Right lobe of liver (tissue), 6 donors: ENCODE measurements around the gene NOS3. TPM values are rescaled to one million over a fixed set of nuclear protein-coding genes. Genes with fewer than 3 reads are reported as not detected.

Experiments used
- ATAC-seq, 4 donors: fragments of 200-7000 bp; cut with Tn5 transposase; one replicate each; pipeline ENCODE4 v1.9.1; 2020; ENCODE audit warnings: mild to moderate bottlenecking in 4 of 4, moderate library complexity in 4 of 4
- DNase-seq, 3 donors: peaks; one replicate each; pipeline ENCODE4 v3.0.0-alpha.2; 2020
- H3K27ac ChIP-seq, 3 donors: fragments of 200-600 bp; one replicate each; pipeline ENCODE4 v1.8.0; 2022
- H3K27me3 ChIP-seq, 2 donors: fragments of 200-600 bp; one replicate each; pipeline ENCODE4 v1.8.0; 2022
- H3K36me3 ChIP-seq, 4 donors: fragments of 200-600 bp; sonication (generic) in 1 of 4; one replicate each; pipeline versions ENCODE4 v1.5.1 to v1.8.0; 2017 to 2022; ENCODE audit warnings: control low read depth in 1 of 4
- H3K4me1 ChIP-seq, 4 donors: fragments of 200-600 bp; sonication (generic) in 1 of 4; one replicate each; pipeline versions ENCODE4 v1.5.1 to v1.8.0; 2017 to 2022; ENCODE audit warnings: control low read depth in 1 of 4
- H3K4me3 ChIP-seq, 3 donors: fragments of 200-600 bp; one replicate each; pipeline ENCODE4 v1.8.0; 2022
- H3K9me3 ChIP-seq, 4 donors: fragments of 200-600 bp; sonication (generic) in 1 of 4; one replicate each; pipeline versions ENCODE4 v1.5.1 to v1.8.0; 2017 to 2022; ENCODE audit warnings: control low read depth in 1 of 4
- POLR2A ChIP-seq: fragments of 450-650 bp; IDR thresholded peaks from one replicate; pipeline ENCODE4 v1.6.1; 2017; ENCODE audit warnings: antibody characterized with exemption, mild to moderate bottlenecking
- WGBS: methylation state at CpG from one replicate; pipeline ENCODE4 v1.1.6; 2018; ENCODE audit warnings: low coverage, low lambda C conversion rate; ENCODE audit not compliant: insufficient coverage; ENCODE audit errors: missing lambda C conversion rate; 5-methylcytosine and 5-hydroxymethylcytosine counted together
- intact Hi-C, 2 donors: fragments of 100-400 bp; cut with DNase I; formaldehyde crosslinking; loops; one replicate each; pipeline versions ENCODE4 v1.11.2 to v1.14.1; 2022
- total RNA-seq, 6 experiments: library from RNA; depleted of rRNA in 2 of 6; stranded (reverse); fragments of >200 nt in 2 of 6; fragmentation: NEBNext Ultra II Directional in 3 of 6; extraction: Animal tissue kit (Norgen Biotek cat#: 25700) in 3 of 6; gene quantifications; one replicate each; pipeline versions ENCODE4 v1.1.0 to v1.2.4, GENCODE V29; 2016 to 2023
- TF ChIP-seq, protein P1 (sequence below), 4 donors: fragments of 200-600 bp in 3 of 4; fragments of 450-650 bp in 1 of 4; IDR thresholded peaks; one replicate each; pipeline versions ENCODE4 v1.5.1 to v1.8.0; 2016 to 2022; ENCODE audit warnings: antibody characterized with exemption in 4 of 4, mild to moderate bottlenecking in 2 of 4
- donor health status: DM: no; HTN: yes; CAD: no.
- donor health status: DM: no; HTN: no; CAD: no.
- donor health status: DM: no; HTN: no; CAD: no.
- donor health status: DM: no; HTN: yes; CAD: no.
- donor health status: DM: no; HTN: yes; CAD: no.

NOS3 gene
- total RNA-seq, 6 experiments from 2014 or later: 2.4 to 9.2 (median 5.0) TPM

- Histone ChIP-seq H3K27ac (no peak within 1 kb of the TSS), H3K4me1 (no peaks in the 10 kb centered on the region), H3K9me3 (no peaks in the 10 kb centered on the region), H3K36me3 (no peaks in the 10 kb centered on the region), H3K27me3 (no peaks in the 10 kb centered on the region), H3K4me3 (no peak within 1 kb of the TSS)
- DNase-seq (no peak), ATAC-seq (no peak)
- intact Hi-C loops: no loop called here
- no peak for TF ChIP-seq POLR2A
- TF ChIP-seq, protein P1, sequence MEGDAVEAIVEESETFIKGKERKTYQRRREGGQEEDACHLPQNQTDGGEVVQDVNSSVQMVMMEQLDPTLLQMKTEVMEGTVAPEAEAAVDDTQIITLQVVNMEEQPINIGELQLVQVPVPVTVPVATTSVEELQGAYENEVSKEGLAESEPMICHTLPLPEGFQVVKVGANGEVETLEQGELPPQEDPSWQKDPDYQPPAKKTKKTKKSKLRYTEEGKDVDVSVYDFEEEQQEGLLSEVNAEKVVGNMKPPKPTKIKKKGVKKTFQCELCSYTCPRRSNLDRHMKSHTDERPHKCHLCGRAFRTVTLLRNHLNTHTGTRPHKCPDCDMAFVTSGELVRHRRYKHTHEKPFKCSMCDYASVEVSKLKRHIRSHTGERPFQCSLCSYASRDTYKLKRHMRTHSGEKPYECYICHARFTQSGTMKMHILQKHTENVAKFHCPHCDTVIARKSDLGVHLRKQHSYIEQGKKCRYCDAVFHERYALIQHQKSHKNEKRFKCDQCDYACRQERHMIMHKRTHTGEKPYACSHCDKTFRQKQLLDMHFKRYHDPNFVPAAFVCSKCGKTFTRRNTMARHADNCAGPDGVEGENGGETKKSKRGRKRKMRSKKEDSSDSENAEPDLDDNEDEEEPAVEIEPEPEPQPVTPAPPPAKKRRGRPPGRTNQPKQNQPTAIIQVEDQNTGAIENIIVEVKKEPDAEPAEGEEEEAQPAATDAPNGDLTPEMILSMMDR (IDR thresholded peaks at IDR 0.05): no peak
- 66% methylated on average over 3 of the region's 22 CpGs for WGBS
These were observed 57.4 kb downstream of the NOS3 start, which contains the start of gene ASIC3 for GRCh38 chr7:151047976-151048815. TSS of gene ASIC3 (plus strand) at chr7:151048531. CDS start at chr7:151048886, 355 bp downstream.

- no peak for ATAC-seq
- no peak for TF ChIP-seq POLR2A
These were observed 58.2 kb downstream of the NOS3 start for GRCh38 chr7:151048911-151049463.

GRCh38 chr7:151051108-151051507, 60.3 kb downstream of the NOS3 start:
- Histone ChIP-seq H3K36me3 (no peaks in the 10 kb centered on the region), H3K27me3 (no peaks in the 10 kb centered on the region), H3K4me3 (no peak overlapping the region), H3K4me1 (no peaks in the 10 kb centered on the region), H3K9me3 (no peaks in the 10 kb centered on the region), H3K27ac (no peak overlapping the region)
- intact Hi-C loops: no loop called here
- TF ChIP-seq POLR2A: no peak
- TF ChIP-seq, protein P1 (IDR thresholded peaks at IDR 0.05): no peak
- 7% methylated on average over 7 of the region's 50 CpGs for WGBS
- DNase-seq (peak in 1 of 3 donors; percentile 61), ATAC-seq (peak; percentile 45 to 79 (median 56))

More at GRCh38 chr7:151048911-151049463, 58.2 kb downstream of the NOS3 start:
- H3K4me3 ChIP-seq: no peak overlapping the region
- DNase-seq: no peak
- H3K36me3 ChIP-seq: no peaks in the 10 kb centered on the region
- no peaks in the 10 kb centered on the region for H3K9me3 ChIP-seq
- 92% methylated on average over 26 of the region's 38 CpGs for WGBS
- H3K27me3 ChIP-seq: no peaks in the 10 kb centered on the region
- intact Hi-C loops: no loop called here
- no peaks in the 10 kb centered on the region for H3K4me1 ChIP-seq
- H3K27ac ChIP-seq: no peak overlapping the region

DNA sequence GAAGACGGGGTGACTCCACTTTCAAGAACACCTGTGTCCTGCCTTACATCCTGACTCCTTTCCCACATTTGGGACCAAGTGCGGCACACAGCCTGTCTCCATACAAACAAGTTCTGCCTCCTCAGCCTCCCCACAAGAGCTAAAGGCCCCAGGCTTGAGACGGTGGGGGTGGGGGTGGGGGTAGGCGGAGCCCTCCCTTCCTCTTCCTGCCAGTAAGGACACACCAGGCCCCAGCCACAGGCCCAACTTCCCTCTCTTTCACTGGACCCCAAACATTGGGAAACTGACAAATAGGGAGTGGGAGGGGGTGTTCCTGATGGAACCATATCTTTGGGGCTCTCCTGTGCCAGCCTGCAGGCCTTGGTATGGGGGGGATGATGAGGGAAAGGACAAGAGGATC, 62.3 kb downstream of the NOS3 start:
- DNase-seq: no peak
- Histone ChIP-seq H3K27ac (no peak overlapping the region), H3K4me3 (no peak overlapping the region), H3K27me3 (no peaks in the 10 kb centered on the region), H3K36me3 (no peaks in the 10 kb centered on the region), H3K4me1 (peaks cover 0 to 11% (median 0%) of the 10 kb centered on the region in 4 donors), H3K9me3 (no peaks in the 10 kb centered on the region)
- TF ChIP-seq, protein P1 (IDR thresholded peaks at IDR 0.05): no peak
- TF ChIP-seq POLR2A: no peak
- no peak for ATAC-seq
- intact Hi-C loops: no loop called here
- 60% methylated on average over 1 of the region's 4 CpGs for WGBS

DNA sequence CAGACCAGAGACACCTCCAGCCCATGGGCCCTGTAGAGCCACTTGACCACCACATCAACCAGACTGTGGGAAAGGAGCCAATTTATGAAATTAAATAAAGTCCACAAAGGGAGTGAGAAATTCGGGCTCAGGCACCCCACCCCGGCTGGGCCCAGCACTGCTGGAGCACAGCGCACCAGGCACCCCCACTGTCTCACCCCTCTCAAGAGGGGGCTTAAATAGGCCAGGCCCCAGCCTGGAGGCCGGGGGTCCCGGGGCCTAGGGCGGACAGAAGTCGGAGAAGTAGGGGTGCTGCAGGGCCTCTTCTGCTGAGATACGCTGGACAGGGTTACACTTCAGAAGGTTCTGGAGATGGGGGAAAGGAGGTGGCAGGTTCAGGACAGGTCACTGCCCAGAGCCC, 62.9 kb downstream of the NOS3 start:
- H3K27me3 ChIP-seq: no peaks in the 10 kb centered on the region
- no peaks in the 10 kb centered on the region for H3K9me3 ChIP-seq
- no peak overlapping the region for H3K4me3 ChIP-seq
- H3K4me1 ChIP-seq: peaks cover 0 to 14% (median 2%) of the 10 kb centered on the region in 4 donors
- ATAC-seq (no peak), DNase-seq (no peak)
- TF ChIP-seq POLR2A: no peak
- TF ChIP-seq, protein P1 (IDR thresholded peaks at IDR 0.05): no peak
- no CpG with 5 or more reads among the region's 8 CpGs for WGBS
- intact Hi-C loops: no loop called here
- H3K27ac ChIP-seq: no peak overlapping the region
- no peaks in the 10 kb centered on the region for H3K36me3 ChIP-seq
